WI38 (cell line): ENCODE results near the gene EPAS1.

Experiments
- H3K4me3 ChIP-seq: 2 replicates; pipeline ENCODE4 v1.5.1; 2011; ENCODE audit warnings: low read depth, mild to moderate bottlenecking, control low read depth, low read length
- TF ChIP-seq, protein P1 (sequence below): IDR thresholded peaks from 2 replicates; pipeline ENCODE4 v1.5.1; 2012; ENCODE audit warnings: low read depth, mild to moderate bottlenecking, control low read depth, low read length

Gene EPAS1

DNA sequence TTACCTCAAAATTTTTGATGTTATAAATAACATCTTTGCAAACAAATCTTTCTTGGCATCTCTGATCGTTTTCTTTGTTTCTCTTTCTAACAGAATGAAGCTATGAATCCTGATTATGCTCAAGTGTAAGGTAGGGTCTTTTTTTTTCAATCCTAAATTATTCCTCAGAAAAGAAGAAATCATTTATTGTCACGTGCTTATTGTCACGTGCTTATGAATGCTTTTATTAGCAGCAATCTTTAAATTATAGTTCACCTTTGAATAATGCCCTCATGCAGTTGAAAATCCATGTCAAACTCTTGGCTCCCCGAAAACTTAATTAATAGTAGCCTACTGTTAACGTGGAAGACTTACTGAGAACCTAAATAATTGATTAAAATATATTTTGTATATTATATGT is 39.2 kb upstream of the EPAS1 start:
- TF ChIP-seq, protein P1, sequence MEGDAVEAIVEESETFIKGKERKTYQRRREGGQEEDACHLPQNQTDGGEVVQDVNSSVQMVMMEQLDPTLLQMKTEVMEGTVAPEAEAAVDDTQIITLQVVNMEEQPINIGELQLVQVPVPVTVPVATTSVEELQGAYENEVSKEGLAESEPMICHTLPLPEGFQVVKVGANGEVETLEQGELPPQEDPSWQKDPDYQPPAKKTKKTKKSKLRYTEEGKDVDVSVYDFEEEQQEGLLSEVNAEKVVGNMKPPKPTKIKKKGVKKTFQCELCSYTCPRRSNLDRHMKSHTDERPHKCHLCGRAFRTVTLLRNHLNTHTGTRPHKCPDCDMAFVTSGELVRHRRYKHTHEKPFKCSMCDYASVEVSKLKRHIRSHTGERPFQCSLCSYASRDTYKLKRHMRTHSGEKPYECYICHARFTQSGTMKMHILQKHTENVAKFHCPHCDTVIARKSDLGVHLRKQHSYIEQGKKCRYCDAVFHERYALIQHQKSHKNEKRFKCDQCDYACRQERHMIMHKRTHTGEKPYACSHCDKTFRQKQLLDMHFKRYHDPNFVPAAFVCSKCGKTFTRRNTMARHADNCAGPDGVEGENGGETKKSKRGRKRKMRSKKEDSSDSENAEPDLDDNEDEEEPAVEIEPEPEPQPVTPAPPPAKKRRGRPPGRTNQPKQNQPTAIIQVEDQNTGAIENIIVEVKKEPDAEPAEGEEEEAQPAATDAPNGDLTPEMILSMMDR = no peak
- no peak overlapping the region for H3K4me3 ChIP-seq

DNA sequence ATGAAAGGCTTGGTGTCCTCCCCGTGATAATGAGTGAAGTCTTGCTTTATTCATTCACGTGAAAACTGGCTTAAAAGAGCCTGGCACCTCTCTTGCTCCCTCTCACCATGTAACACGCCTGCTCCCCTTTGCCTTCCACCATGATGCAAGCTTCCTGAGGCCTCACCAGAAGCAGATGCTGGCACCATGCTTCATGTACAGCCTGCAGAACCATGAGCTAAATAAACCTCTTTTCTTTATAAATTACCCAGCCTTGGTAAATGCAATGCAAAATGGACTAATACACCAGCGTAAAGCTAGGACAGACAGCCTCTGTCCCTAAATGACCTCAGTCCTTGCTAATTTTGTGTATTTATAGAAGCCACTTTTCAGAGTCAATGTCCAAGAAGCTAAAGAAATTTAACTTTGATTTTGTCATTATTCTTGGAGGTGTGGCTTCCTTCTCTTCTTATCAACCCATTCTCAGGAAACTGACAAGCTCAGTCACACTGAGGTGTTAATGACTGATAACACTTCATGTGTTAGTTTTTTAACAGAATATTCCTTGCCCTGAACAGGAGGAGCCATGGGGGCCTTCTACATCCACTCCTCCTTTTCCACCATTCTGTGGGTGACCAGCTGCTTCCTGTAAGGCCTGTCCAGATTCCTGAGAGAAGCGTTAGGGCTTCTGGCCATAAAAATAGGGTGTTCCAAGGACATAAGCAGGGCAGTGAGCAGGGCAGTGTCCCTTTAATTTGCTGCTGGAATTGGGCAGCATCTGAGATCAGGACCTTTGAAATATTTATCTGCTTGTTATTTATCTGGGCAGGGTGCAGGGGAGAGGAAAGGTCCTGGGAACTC is 38.0 kb upstream of the EPAS1 start:
- TF ChIP-seq, protein P1 = no peak
- no peak overlapping the region for H3K4me3 ChIP-seq

- TF ChIP-seq, protein P1 = no peak
- no peak overlapping the region for H3K4me3 ChIP-seq
These were observed 37.4 kb upstream of the EPAS1 start for GRCh38 chr2:46259777-46260168.

DNA sequence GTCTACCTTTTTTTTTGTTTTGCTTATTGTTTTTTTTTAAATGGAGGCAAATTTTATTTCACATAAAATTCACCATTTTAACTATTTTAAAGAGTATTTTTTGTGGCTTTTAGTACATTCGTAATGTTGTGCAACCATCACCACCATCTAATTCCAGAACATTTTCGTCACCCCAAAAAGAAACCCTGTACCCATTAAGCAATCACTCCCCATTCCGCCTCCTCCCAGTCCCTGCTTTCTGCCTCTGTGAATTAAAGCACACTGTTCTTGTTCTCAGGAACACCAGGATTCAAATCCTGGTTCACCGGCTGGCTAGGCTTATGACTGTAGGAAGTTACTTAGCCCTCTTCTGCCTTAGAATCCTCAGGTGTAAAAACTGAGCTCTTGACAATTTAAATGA is 36.9 kb upstream of the EPAS1 start:
- TF ChIP-seq, protein P1 = no peak

DNA sequence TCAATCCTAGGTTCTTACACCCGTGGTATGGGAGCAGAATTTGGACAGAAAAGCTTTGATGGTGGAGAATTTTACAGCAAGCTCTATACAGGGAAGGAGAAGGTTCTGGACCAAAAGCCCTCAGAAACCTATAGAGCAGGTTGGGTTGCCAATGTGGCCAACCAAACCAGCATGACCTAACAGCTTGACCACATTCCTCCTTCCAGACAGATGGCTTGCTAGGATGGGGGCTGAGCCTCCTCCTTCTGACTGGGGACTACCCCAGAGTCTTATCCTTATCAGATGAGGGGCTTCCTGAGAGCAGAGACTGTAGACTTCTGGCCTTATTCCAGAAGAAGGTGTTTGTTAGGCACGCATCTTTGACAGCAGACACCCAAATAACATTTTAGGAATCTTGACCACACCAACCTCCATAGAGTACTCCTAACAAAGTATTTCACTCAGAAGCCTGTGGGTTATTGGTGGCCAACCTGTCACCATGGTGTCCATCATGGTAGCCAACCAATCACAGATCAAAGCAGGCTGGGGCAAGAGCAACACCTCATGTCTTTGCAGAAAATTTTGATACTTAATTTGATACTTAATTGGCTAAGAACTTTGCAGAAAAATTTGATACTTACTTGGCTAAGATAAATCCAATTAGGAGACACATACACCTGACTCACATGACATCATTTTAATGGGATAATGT is 34.8 kb upstream of the EPAS1 start:
- TF ChIP-seq, protein P1 = no peak
- H3K4me3 ChIP-seq = no peak overlapping the region

More for the DNA sequence above, 36.9 kb upstream of the EPAS1 start:
- no peak overlapping the region for H3K4me3 ChIP-seq

DNA sequence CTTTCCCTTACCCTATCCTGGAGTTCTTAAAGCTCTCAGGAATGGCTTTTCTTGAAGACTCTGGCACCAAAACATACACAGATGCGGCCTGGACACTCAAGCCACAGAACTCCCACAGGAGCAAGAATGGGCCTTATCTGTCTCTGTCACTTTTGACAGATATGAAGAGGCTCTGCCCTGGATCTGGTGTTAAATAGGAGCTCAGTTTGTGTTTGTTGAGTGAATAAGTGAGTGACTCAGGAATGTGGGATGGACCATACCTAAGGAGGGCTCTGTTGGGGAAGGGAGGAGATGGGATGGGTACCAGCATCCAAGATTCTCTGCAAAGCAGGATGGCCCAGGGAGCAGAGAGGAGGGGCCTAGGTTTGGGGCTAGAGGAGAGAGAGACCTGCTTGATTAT is 33.9 kb upstream of the EPAS1 start:
- no peak overlapping the region for H3K4me3 ChIP-seq

More for the DNA sequence above, 33.9 kb upstream of the EPAS1 start:
- TF ChIP-seq, protein P1 = no peak
